Activated T-helper 17 cell treated with anti-CD3 and anti-CD28 coated beads, Interleukin-2, amount 50 U/mL, for 72 hours (primary cell): ENCODE data around the gene HEATR3. TPM values are rescaled to one million over a fixed set of nuclear protein-coding genes. Genes with fewer than 3 reads are reported as not detected.
A peak's percentile ranks its signal among the peaks of the same experiment; 100 is the strongest.

Experiments
- ATAC-seq: fragments of 150-1000 bp; cut with Tn5 transposase; replicated peaks from 2 replicates; pipeline ENCODE4 v1.10.0; 2021; ENCODE audit warnings: mild to moderate bottlenecking, moderate library complexity
- H3K27ac Mint-ChIP-seq: one replicate; pipeline ENCODE4 v1.8.0; 2022; ENCODE audit warnings: mixed read lengths
- H3K27me3 Mint-ChIP-seq: one replicate; pipeline ENCODE4 v1.8.0; 2022; ENCODE audit warnings: mixed read lengths
- H3K36me3 Mint-ChIP-seq: one replicate; pipeline ENCODE4 v1.8.0; 2022; ENCODE audit warnings: low read depth, mild to moderate bottlenecking, mixed read lengths
- H3K4me1 Mint-ChIP-seq: one replicate; pipeline ENCODE4 v1.8.0; 2022; ENCODE audit warnings: mixed read lengths
- H3K4me3 Mint-ChIP-seq: one replicate; pipeline ENCODE4 v1.8.0; 2022; ENCODE audit warnings: mild to moderate bottlenecking, mixed read lengths
- H3K9me3 Mint-ChIP-seq: one replicate; pipeline ENCODE4 v1.8.0; 2022; ENCODE audit warnings: mixed read lengths
- total RNA-seq, 2 donors: library from RNA; stranded (reverse); gene quantifications; one replicate each; pipeline ENCODE4 v1.2.3, GENCODE V29; 2022

Gene HEATR3
- total RNA-seq, 2 donors from 2014 or later: 23.3 to 46.7 TPM

- Mint-ChIP-seq H3K4me1 (peaks cover 55% of the 10 kb centered on the region), H3K4me3 (peak overlapping the region; percentile 90), H3K36me3 (peaks cover 68% of the 10 kb centered on the region), H3K9me3 (no peaks in the 10 kb centered on the region), H3K27ac (no peak overlapping the region), H3K27me3 (no peaks in the 10 kb centered on the region)
- ATAC-seq: no peak
Measured at GRCh38 chr16:50068550-50068949, 2.8 kb downstream of the HEATR3 start.

DNA sequence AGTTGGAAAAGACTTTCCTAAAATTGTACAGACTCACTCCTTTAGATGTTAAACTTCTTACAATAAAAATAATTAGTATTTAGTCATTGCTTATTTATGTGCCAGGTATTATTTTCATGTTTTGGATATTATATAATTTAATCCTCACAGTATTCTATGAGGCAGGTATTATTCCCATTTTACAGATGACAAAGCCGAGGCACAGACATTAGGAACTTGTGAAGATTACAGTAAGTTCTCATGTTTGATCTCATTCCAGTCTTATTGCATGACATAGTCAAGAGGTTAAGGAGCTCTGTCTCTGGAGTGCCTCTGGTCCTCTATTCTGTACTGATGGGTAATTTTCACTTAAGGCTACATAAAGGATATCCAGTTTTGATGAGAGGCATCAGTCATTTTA lies 3.3 kb downstream of the HEATR3 start:
- H3K4me1 Mint-ChIP-seq: peaks cover 56% of the 10 kb centered on the region
- ATAC-seq: no peak

GRCh38 chr16:50071075-50071671 lies 5.4 kb downstream of the HEATR3 start:
- Mint-ChIP-seq H3K36me3 (peaks cover 92% of the 10 kb centered on the region), H3K9me3 (no peaks in the 10 kb centered on the region), H3K27ac (no peak overlapping the region), H3K4me1 (peaks cover 52% of the 10 kb centered on the region), H3K27me3 (no peaks in the 10 kb centered on the region), H3K4me3 (no peak overlapping the region)
- ATAC-seq: no peak

More for the DNA sequence above, 3.3 kb downstream of the HEATR3 start:
- Mint-ChIP-seq H3K4me3 (peak overlapping the region; percentile 90), H3K27me3 (no peaks in the 10 kb centered on the region), H3K27ac (peak overlapping the region; percentile 5), H3K9me3 (no peaks in the 10 kb centered on the region), H3K36me3 (peaks cover 73% of the 10 kb centered on the region)

- peak overlapping the region; percentile 71 for H3K27ac Mint-ChIP-seq
- H3K36me3 Mint-ChIP-seq: peaks cover 95% of the 10 kb centered on the region
- H3K4me1 Mint-ChIP-seq: peaks cover 40% of the 10 kb centered on the region
- peak overlapping the region; percentile 14 for H3K4me3 Mint-ChIP-seq
- H3K27me3 Mint-ChIP-seq: no peaks in the 10 kb centered on the region
- peak; percentile 74 for ATAC-seq
- H3K9me3 Mint-ChIP-seq: no peaks in the 10 kb centered on the region
Measured at GRCh38 chr16:50072730-50073129, 7.0 kb downstream of the HEATR3 start.

- no peaks in the 10 kb centered on the region for H3K9me3 Mint-ChIP-seq
Measured at GRCh38 chr16:50079397-50080140, 13.8 kb downstream of the HEATR3 start.

DNA sequence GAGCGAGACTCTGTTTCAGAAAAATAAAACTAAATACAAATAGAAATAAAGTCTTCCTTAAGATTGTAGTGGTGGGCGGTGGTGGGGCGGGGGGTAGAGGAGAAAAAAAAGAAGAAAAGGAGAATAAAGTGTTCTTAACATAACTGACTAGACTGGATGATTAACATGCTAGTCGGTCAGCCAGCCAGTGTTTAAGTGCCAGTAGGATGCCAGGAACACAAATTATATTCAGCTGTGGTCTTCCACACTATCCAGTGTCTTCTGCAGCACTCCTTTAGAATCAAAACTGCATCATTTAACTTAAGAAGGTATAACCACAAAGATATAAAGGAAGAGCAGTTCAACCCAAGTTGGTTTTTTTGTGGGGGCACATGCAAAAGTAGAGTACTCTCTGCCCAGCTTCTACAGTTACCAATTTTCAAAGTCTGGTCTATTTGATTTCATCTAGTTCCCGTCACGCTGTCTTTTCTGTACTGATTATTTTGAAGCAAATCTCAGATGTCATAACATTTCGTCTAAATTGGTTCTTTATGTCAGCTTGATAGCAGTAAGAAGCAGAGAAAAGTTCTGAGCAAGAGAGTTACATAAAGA lies 15.8 kb downstream of the HEATR3 start:
- no peak for ATAC-seq
- Mint-ChIP-seq H3K4me1 (no peaks in the 10 kb centered on the region), H3K9me3 (no peaks in the 10 kb centered on the region), H3K27ac (no peak overlapping the region), H3K36me3 (peaks cover 96% of the 10 kb centered on the region), H3K4me3 (no peak overlapping the region), H3K27me3 (no peaks in the 10 kb centered on the region)

More at GRCh38 chr16:50079397-50080140, 13.8 kb downstream of the HEATR3 start:
- H3K4me3 Mint-ChIP-seq: no peak overlapping the region
- no peak for ATAC-seq
- H3K36me3 Mint-ChIP-seq: peaks cover 95% of the 10 kb centered on the region
- H3K27ac Mint-ChIP-seq: no peak overlapping the region
- H3K27me3 Mint-ChIP-seq: no peaks in the 10 kb centered on the region
- H3K4me1 Mint-ChIP-seq: no peaks in the 10 kb centered on the region

DNA sequence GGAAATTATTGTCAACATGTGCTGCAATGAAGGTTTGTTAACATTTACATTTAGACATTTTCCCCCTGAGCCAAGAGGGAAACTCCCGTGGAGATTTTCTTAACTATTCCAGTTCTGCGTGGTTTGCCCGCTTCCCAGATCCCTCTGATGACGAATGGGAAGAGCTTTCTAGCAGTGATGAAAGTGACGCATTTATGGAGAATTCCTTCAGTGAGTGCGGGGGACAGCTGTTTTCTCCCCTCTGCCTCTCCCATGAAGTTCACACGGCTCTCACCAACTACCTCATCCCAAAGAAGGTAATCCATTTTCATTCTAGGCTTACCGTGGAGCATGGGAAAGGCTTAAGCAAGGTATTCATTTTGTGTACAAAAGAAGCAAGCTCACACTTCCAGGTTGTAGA lies 18.2 kb downstream of the HEATR3 start:
- Mint-ChIP-seq H3K4me3 (no peak overlapping the region), H3K4me1 (no peaks in the 10 kb centered on the region), H3K36me3 (peaks cover 96% of the 10 kb centered on the region), H3K27ac (no peak overlapping the region), H3K9me3 (no peaks in the 10 kb centered on the region), H3K27me3 (no peaks in the 10 kb centered on the region)
- ATAC-seq: no peak

DNA sequence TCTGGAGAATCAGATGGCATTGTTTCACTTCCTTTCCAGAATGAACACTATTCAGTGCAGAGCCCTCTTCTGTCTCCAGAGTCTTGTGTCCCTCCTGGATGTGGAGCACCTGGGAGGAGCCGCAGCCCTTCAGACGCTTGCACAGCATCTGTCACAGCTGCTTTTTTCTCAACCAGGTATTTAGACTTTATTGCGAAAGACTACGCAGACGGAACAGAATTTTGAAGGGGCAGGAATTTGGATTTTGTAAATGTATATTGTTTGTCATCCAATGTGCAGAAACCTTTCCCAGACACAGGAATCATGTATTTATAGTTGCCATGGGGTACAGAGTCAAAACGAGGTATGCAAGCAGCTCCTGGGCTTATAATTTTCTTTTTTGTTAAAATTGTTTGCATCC lies 20.4 kb downstream of the HEATR3 start:
- no peak overlapping the region for H3K27ac Mint-ChIP-seq
- H3K9me3 Mint-ChIP-seq: no peaks in the 10 kb centered on the region
- no peaks in the 10 kb centered on the region for H3K4me1 Mint-ChIP-seq
- H3K27me3 Mint-ChIP-seq: no peaks in the 10 kb centered on the region
- H3K36me3 Mint-ChIP-seq: peaks cover 90% of the 10 kb centered on the region
- ATAC-seq: no peak
- H3K4me3 Mint-ChIP-seq: no peak overlapping the region

DNA sequence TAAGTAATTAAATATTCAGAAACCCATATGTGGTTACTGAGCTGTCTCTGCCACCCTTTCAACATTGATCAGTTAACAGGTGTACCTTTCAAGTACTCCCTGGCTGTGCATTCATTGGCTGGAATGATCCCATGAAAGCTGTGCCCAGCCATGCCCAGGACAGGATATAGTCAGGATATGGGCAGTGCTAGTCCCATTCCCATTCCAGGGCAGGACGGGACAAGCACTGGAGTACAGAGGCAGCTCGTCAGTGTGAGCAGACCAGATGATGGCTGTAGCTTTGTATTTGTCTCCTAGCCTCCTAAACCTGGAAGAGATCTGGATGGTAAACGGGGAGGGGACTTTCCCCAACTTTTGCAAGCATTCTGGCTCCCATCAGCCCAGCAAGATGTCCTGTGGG lies 22.5 kb downstream of the HEATR3 start:
- Mint-ChIP-seq H3K27ac (no peak overlapping the region), H3K27me3 (no peaks in the 10 kb centered on the region), H3K36me3 (peaks cover 83% of the 10 kb centered on the region), H3K4me1 (peaks cover under 1% of the 10 kb centered on the region), H3K4me3 (no peak overlapping the region), H3K9me3 (no peaks in the 10 kb centered on the region)
- no peak for ATAC-seq

DNA sequence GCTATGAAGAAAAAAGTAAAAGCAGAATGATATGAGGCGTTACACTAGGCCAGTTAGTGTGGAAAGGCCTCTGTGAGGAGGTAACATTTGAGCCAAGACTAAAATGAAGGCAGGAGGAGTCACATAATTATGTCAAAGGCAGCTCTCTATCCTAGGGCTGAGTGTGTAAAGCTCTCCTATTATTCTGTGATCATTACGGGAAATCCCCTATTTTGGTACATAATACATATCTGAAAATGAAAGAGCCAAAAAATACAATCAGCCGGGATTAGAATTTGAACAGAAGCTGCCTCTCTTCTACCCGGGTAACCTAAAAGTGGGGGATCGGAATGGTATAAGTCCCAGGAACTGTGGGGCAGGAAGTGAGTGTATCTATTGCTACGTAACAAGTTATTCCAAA lies 27.1 kb downstream of the HEATR3 start:
- Mint-ChIP-seq H3K27me3 (no peaks in the 10 kb centered on the region), H3K4me3 (no peak overlapping the region)
- no peak for ATAC-seq

GRCh38 chr16:50093607-50094539 lies 28.1 kb downstream of the HEATR3 start:
- peaks cover 62% of the 10 kb centered on the region for H3K36me3 Mint-ChIP-seq
- ATAC-seq: peak; percentile 82
- peak overlapping the region; percentile 48 for H3K4me3 Mint-ChIP-seq
- no peaks in the 10 kb centered on the region for H3K27me3 Mint-ChIP-seq
- H3K4me1 Mint-ChIP-seq: peaks cover 5% of the 10 kb centered on the region
- H3K27ac Mint-ChIP-seq: peak overlapping the region; percentile 67
- no peaks in the 10 kb centered on the region for H3K9me3 Mint-ChIP-seq

More for the DNA sequence above, 27.1 kb downstream of the HEATR3 start:
- H3K9me3 Mint-ChIP-seq: no peaks in the 10 kb centered on the region
- peaks cover 5% of the 10 kb centered on the region for H3K4me1 Mint-ChIP-seq
- no peak overlapping the region for H3K27ac Mint-ChIP-seq
- H3K36me3 Mint-ChIP-seq: peaks cover 72% of the 10 kb centered on the region

DNA sequence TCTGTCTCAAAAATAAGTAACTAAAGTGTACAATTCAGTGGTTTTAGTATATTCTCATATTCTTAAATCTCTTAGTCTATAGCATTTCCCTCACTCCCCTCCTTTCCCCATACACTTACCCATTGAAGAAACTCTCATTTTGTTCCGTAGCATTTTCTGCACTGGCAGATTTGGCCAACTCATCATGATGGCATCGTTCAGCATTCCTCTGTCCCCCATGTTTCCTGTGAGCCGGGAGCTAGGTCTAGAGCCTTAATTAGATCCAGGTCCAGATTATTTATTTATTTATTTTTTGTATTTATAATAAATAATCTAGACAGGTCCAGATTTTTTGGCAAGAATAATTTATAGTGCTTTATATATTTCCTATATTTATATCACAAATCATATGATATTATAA lies 31.0 kb downstream of the HEATR3 start:
- Mint-ChIP-seq H3K9me3 (no peaks in the 10 kb centered on the region), H3K27me3 (no peaks in the 10 kb centered on the region), H3K27ac (no peak overlapping the region), H3K36me3 (peaks cover 73% of the 10 kb centered on the region), H3K4me3 (no peak overlapping the region), H3K4me1 (peaks cover 5% of the 10 kb centered on the region)
- no peak for ATAC-seq

DNA sequence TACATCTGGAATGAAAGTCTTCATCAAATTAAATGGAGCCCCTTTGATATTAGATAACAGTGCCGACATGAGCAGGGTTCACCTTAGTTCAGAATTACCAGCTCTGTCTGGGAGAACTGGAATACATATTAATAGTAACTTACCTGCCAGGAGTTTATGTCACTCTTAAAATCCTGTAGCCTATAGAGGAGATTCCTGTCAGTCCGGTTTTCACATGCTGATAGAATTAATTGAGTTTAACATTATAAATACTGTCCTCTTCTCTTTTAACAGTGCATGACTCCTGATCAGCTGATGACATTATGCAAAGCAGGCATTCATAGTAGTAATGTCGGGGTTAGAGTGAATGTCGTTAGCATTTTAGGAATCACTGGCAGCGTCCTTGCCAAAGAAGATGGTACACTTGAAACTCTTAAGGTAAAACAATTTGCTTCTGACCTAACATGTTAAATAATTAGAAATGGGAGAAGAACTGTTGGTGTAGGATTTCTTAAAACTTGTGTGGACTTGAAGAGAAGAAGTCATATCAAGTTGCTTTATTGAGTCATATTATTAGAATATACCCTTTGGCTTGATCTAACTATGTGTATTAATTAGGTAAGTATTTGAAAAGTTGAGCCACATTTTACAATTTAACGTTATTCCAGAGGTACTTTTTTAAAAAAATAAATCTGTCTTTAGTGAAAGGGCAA lies 34.3 kb downstream of the HEATR3 start:
- no peak for ATAC-seq
- Mint-ChIP-seq H3K27me3 (no peaks in the 10 kb centered on the region), H3K9me3 (no peaks in the 10 kb centered on the region), H3K36me3 (peaks cover 79% of the 10 kb centered on the region), H3K4me3 (no peak overlapping the region), H3K27ac (no peak overlapping the region), H3K4me1 (no peaks in the 10 kb centered on the region)
